Spleen (tissue), 7 donors: ENCODE results near the gene TMEM184A.

Experiments used
- POLR2A ChIP-seq, 3 donors: fragments of 450-650 bp; IDR thresholded peaks; one replicate each; pipeline ENCODE4 v1.5.1; 2017; ENCODE audit warnings: antibody characterized with exemption in 3 of 3, mild to moderate bottlenecking in 1 of 3
- POLR2AphosphoS5 ChIP-seq, 3 donors: sonication (generic); formaldehyde crosslinking; IDR thresholded peaks; one replicate each; pipeline ENCODE4 v1.5.1; 2017; ENCODE audit warnings: antibody characterized with exemption in 3 of 3
- TF ChIP-seq, protein P1 (sequence below), 11 experiments: fragments of 200-600 bp in 7 of 11; fragments of 450-650 bp in 4 of 11; sonication (generic) in 4 of 11; IDR thresholded peaks in 8 of 11; conservative IDR thresholded peaks in 3 of 11; 1 replicate in 7 of 11; 2 replicates in 4 of 11; pipeline versions ENCODE4 v1.4.0 to v1.8.0; 2016 to 2021; ENCODE audit warnings: antibody characterized with exemption in 11 of 11, inconsistent platforms in 4 of 11, mild to moderate bottlenecking in 1 of 11
- donor health status: DM: no; HTN: no; CAD: no; lungs with moderate emphysema.
- donor health status: DM: no; HTN: no; CAD: no.
- donor health status: DM: no; HTN: no; CAD: no.

DNA sequence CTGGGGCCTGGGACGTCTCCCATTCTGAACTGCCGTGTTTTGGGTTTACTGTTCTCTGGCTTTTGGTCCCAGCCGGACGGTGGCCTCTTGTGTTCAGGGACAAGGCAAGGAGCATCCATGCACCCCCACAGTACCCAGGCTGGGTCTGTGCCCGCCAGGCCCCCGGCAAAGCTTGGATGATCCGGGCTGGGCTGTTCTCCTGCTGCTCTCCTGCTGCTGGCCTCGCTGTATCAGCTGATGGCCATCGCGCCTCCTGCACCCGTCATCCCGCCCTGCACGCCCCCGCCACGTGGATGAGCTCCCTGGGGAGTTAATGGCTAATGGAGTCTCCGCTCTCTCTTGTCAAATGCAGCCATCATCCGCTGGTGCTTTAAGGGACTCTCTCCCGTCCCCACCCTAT, 28.7 kb upstream of the TMEM184A start:
- TF ChIP-seq, protein P1, sequence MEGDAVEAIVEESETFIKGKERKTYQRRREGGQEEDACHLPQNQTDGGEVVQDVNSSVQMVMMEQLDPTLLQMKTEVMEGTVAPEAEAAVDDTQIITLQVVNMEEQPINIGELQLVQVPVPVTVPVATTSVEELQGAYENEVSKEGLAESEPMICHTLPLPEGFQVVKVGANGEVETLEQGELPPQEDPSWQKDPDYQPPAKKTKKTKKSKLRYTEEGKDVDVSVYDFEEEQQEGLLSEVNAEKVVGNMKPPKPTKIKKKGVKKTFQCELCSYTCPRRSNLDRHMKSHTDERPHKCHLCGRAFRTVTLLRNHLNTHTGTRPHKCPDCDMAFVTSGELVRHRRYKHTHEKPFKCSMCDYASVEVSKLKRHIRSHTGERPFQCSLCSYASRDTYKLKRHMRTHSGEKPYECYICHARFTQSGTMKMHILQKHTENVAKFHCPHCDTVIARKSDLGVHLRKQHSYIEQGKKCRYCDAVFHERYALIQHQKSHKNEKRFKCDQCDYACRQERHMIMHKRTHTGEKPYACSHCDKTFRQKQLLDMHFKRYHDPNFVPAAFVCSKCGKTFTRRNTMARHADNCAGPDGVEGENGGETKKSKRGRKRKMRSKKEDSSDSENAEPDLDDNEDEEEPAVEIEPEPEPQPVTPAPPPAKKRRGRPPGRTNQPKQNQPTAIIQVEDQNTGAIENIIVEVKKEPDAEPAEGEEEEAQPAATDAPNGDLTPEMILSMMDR (IDR thresholded peaks at IDR 0.05 in 8 of 11, conservative IDR thresholded peaks at IDR 0.05 in 3 of 11): no peak
- TF ChIP-seq POLR2A (IDR thresholded peaks at IDR 0.05): no peak
- no peak for TF ChIP-seq POLR2AphosphoS5 (IDR thresholded peaks at IDR 0.05)
